Body of pancreas (tissue), 4 donors: ENCODE data around the gene CNTNAP2.

Source experiments
- POLR2A ChIP-seq, 3 donors: fragments of 450-650 bp; IDR thresholded peaks; one replicate each; pipeline ENCODE4 v1.6.1; 2016; ENCODE audit warnings: antibody characterized with exemption in 3 of 3, mild to moderate bottlenecking in 2 of 3
- TF ChIP-seq, protein P1 (sequence below), 7 experiments: fragments of 450-650 bp in 4 of 7; fragments of 200-600 bp in 3 of 7; sonication (generic) in 3 of 7; IDR thresholded peaks; one replicate each; pipeline ENCODE4 v1.5.1; 2016 to 2019; ENCODE audit warnings: antibody characterized with exemption in 7 of 7

DNA sequence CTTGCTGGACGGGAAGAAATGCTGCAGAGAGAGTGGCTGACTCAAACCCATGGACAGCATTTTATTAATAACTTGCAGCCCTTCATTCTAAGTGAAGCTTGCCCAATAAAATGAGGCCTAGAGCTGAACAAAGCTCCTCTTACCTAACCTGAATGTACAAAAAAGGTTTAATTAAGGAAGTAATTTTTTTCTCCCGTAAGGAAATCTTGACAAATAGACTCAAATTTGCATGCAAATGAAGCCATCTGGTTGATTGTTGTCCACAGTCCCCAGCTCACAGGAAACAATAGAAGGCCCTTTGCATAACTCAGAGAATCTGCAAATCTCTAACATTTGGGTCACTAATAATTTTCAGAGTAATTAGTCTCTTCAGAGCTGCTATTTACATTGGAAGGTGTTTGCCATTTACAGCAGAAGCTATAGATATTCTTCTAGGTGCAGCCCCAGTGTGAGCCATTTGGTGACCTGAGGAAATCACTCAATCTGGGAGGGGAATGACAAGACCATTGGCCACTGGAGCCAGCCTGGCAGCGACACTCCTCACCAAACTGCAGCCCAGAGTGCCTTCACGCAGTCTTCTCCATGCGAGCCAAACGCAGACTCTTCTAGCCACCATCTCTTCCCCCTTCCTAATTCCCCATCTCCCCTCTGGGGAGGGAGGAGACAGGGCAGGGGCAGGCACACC is 1991.0 kb downstream of the CNTNAP2 start:
- TF ChIP-seq, protein P1, sequence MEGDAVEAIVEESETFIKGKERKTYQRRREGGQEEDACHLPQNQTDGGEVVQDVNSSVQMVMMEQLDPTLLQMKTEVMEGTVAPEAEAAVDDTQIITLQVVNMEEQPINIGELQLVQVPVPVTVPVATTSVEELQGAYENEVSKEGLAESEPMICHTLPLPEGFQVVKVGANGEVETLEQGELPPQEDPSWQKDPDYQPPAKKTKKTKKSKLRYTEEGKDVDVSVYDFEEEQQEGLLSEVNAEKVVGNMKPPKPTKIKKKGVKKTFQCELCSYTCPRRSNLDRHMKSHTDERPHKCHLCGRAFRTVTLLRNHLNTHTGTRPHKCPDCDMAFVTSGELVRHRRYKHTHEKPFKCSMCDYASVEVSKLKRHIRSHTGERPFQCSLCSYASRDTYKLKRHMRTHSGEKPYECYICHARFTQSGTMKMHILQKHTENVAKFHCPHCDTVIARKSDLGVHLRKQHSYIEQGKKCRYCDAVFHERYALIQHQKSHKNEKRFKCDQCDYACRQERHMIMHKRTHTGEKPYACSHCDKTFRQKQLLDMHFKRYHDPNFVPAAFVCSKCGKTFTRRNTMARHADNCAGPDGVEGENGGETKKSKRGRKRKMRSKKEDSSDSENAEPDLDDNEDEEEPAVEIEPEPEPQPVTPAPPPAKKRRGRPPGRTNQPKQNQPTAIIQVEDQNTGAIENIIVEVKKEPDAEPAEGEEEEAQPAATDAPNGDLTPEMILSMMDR (IDR thresholded peaks at IDR 0.05): no peak
- TF ChIP-seq POLR2A (IDR thresholded peaks at IDR 0.05): no peak
